Measurements from ENCODE around the gene ANKRD1. TPM values are rescaled to one million over a fixed set of nuclear protein-coding genes. Genes with fewer than 3 reads are reported as not detected.
A peak's percentile ranks its signal among the peaks of the same experiment; 100 is the strongest.
"Not testable (repeated sequence)": the region's sequence is repeated elsewhere in the genome, so short reads cannot be mapped to it uniquely, and the experiment has no call there.

The ANKRD1 gene
- total RNA-seq, 8 experiments from 2014 or later: 0.11 to 27.7 (median 0.24) TPM; not detected in 3

DNA sequence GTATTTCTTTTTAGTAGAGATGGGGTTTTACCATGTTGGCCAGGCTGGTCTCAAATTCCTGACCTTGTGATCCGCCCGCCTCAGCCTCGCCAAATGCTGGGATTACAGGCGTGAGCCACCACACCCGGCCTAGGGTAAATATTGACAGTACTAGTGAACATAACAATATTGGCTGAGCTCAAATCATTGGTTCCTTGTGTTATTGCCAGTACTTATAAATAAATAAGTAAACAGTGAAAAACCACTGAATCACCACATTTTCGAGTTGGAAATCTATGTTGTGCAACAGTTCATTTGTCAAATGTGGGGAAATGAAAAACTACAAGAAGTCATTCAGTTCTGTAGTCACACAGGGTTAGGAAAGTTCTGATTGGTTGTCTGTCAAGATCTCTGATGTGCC, 33.3 kb downstream of the ANKRD1 start:
- no peak overlapping the region for H3K4me3 ChIP-seq
- in situ Hi-C loops (cut with MboI; ENCODE audit: low pct_unique_long_range_greater_than_20kb in 2 of 9, low sequenced_read_pairs in 9 of 9, unreplicated experiment in 9 of 9): no loop called here

GRCh38 chr10:90885176-90885575, 35.7 kb downstream of the ANKRD1 start:
- Histone ChIP-seq H3K4me1 (replicated peaks in 1 of 2) (no peaks in the 10 kb centered on the region), H3K4me3 (no peak overlapping the region), H3K27ac (no peak overlapping the region)
- in situ Hi-C loops (cut with MboI; ENCODE audit: low pct_unique_long_range_greater_than_20kb in 2 of 9, low sequenced_read_pairs in 9 of 9, unreplicated experiment in 9 of 9): no loop called here
- 60 to 100% (median 100%) methylated on average over 1 of the region's 1 CpG; no CpG with 5 or more reads in 3 of the 10 experiments for WGBS, 10 experiments
- peak in 2 of 8 experiments; percentile 59 to 75 for ATAC-seq (replicated peaks in 6 of 8)

More for the DNA sequence above, 33.3 kb downstream of the ANKRD1 start:
- Histone ChIP-seq H3K4me1 (replicated peaks in 1 of 2) (no peaks in the 10 kb centered on the region), H3K27ac (no peak overlapping the region)
- WGBS, 10 experiments: 29 to 100% (median 89%) methylated on average over 1 to 6 of the region's 6 CpGs; no CpG with 5 or more reads in 2 of the 10 experiments
- ATAC-seq (replicated peaks in 6 of 8): no peak

GRCh38 chr10:90884431-90884830, 36.5 kb downstream of the ANKRD1 start:
- WGBS, 10 experiments: 58 to 100% (median 92%) methylated on average over 1 to 3 of the region's 3 CpGs; no CpG with 5 or more reads in 2 of the 10 experiments
- Histone ChIP-seq H3K4me3 (no peak overlapping the region), H3K27ac (no peak overlapping the region), H3K4me1 (replicated peaks in 1 of 2) (no peaks in the 10 kb centered on the region)
- ATAC-seq (replicated peaks in 6 of 8): no peak
- in situ Hi-C loops (cut with MboI; ENCODE audit: low pct_unique_long_range_greater_than_20kb in 2 of 9, low sequenced_read_pairs in 9 of 9, unreplicated experiment in 9 of 9): no loop called here

- H3K27ac ChIP-seq; in situ Hi-C loops (cut with MboI; ENCODE audit: low pct_unique_long_range_greater_than_20kb in 2 of 9, low sequenced_read_pairs in 9 of 9, unreplicated experiment in 9 of 9); H3K4me3 ChIP-seq; ATAC-seq (replicated peaks in 6 of 8); H3K4me1 ChIP-seq (replicated peaks in 1 of 2): not testable (repeated sequence)
- 0 to 83% (median 74%) methylated on average over 1 to 8 of the region's 8 CpGs; no CpG with 5 or more reads in 2 of the 10 experiments for WGBS, 10 experiments
Measured at GRCh38 chr10:90880059-90880719, 40.7 kb downstream of the ANKRD1 start.

- Histone ChIP-seq H3K4me1 (replicated peaks in 1 of 2) (no peaks in the 10 kb centered on the region), H3K4me3 (no peak overlapping the region), H3K27ac (no peak overlapping the region)
- ATAC-seq (replicated peaks in 6 of 8): no peak
- in situ Hi-C loops (cut with MboI; ENCODE audit: low pct_unique_long_range_greater_than_20kb in 2 of 9, low sequenced_read_pairs in 9 of 9, unreplicated experiment in 9 of 9): no loop called here
- 79 to 100% (median 100%) methylated on average over 1 to 2 of the region's 2 CpGs; no CpG with 5 or more reads in 1 of the 10 experiments for WGBS, 10 experiments
Measured at GRCh38 chr10:90879062-90879461, 41.8 kb downstream of the ANKRD1 start.

GRCh38 chr10:90872648-90873020, 48.3 kb downstream of the ANKRD1 start:
- in situ Hi-C loops (cut with MboI; ENCODE audit: low pct_unique_long_range_greater_than_20kb in 2 of 9, low sequenced_read_pairs in 9 of 9, unreplicated experiment in 9 of 9): loop anchor here in 3 of 9 experiments (25.0 kb wide), 3 partner anchors 110 to 1085 kb away; no protein-coding TSS in a partner anchor
- no peak for ATAC-seq (replicated peaks in 6 of 8)
- 4 to 58% (median 31%) methylated on average over 2 to 8 of the region's 8 CpGs; no CpG with 5 or more reads in 1 of the 10 experiments for WGBS, 10 experiments
- peaks cover 4 to 7% of the 10 kb centered on the region in 2 donors for H3K4me1 ChIP-seq (replicated peaks in 1 of 2)
- peak overlapping the region; percentile 59 to 93 (median 75) for H3K4me3 ChIP-seq
- no peak overlapping the region for H3K27ac ChIP-seq

- Histone ChIP-seq H3K4me1 (replicated peaks in 1 of 2) (peaks cover 4 to 7% of the 10 kb centered on the region in 2 donors), H3K27ac (peak within 1 kb of the TSS in 1 of 2 donors; percentile 57), H3K4me3 (peak within 1 kb of the TSS; percentile 59 to 93 (median 75))
- in situ Hi-C loops (cut with MboI; ENCODE audit: low pct_unique_long_range_greater_than_20kb in 2 of 9, low sequenced_read_pairs in 9 of 9, unreplicated experiment in 9 of 9): loop anchor here in 3 of 9 experiments (25.0 kb wide), 3 partner anchors 110 to 1085 kb away; no protein-coding TSS in a partner anchor
- peak; percentile 97 to 99 (median 98) for ATAC-seq (replicated peaks in 6 of 8)
- 0 to 29% (median 2%) methylated on average over 2 to 25 of the region's 43 CpGs; no CpG with 5 or more reads in 1 of the 10 experiments for WGBS, 10 experiments
Measured at GRCh38 chr10:90871766-90872647, 48.9 kb downstream of the ANKRD1 start, which contains the start of gene RPP30. Gene RPP30, plus strand, starts transcription at chr10:90871974. Its CDS starts 13 bp downstream, at chr10:90871987.

DNA sequence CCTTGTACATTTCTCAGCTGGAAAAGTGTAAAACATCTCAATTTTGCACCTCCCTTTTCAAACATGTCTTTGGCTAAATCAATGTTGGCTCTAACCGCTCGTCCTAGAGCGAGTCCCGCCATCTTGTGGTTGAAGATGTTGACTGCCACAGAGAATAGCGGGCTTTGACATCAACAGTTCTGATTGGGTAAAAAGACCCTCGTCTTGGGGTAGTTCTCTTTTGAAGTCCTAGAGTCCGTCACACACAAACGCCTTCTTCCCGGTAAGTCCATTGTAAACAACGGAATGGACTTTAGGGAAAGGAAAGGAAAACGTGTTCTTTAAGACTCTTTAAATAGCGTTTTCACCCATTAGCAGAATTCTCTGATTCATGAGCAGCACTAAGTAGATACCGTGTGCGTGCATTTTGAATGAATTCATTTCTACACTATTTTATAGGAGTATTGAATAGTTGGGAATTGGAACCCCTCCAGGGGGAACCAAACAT, 49.6 kb downstream of the ANKRD1 start:
- ATAC-seq (replicated peaks in 6 of 8): peak; percentile 63 to 86 (median 80)
- Histone ChIP-seq H3K4me3 (peak overlapping the region; percentile 59 to 93 (median 75)), H3K27ac (no peak overlapping the region), H3K4me1 (replicated peaks in 1 of 2) (peaks cover 4 to 7% of the 10 kb centered on the region in 2 donors)
- in situ Hi-C loops (cut with MboI; ENCODE audit: low pct_unique_long_range_greater_than_20kb in 2 of 9, low sequenced_read_pairs in 9 of 9, unreplicated experiment in 9 of 9): loop anchor here in 3 of 9 experiments (25.0 kb wide), 3 partner anchors 109 to 1084 kb away; no protein-coding TSS in a partner anchor
- 0 to 48% (median 10%) methylated on average over 1 to 14 of the region's 14 CpGs; no CpG with 5 or more reads in 1 of the 10 experiments for WGBS, 10 experiments

GRCh38 chr10:90866050-90866598, 54.8 kb downstream of the ANKRD1 start:
- 63 to 100% (median 80%) methylated on average over 1 to 4 of the region's 4 CpGs for WGBS, 10 experiments
- ATAC-seq (replicated peaks in 6 of 8): no peak
- in situ Hi-C loops (cut with MboI; ENCODE audit: low pct_unique_long_range_greater_than_20kb in 2 of 9, low sequenced_read_pairs in 9 of 9, unreplicated experiment in 9 of 9): loop anchor here in 5 of 9 experiments (10.0 to 25.0 kb wide), 5 partner anchors 101 to 1079 kb away; no protein-coding TSS in a partner anchor
- Histone ChIP-seq H3K4me1 (replicated peaks in 1 of 2) (no peaks in the 10 kb centered on the region), H3K4me3 (no peak overlapping the region), H3K27ac (no peak overlapping the region)

GRCh38 chr10:90865401-90865800, 55.5 kb downstream of the ANKRD1 start:
- WGBS, 10 experiments: 14 to 85% (median 60%) methylated on average over 1 to 3 of the region's 3 CpGs; no CpG with 5 or more reads in 1 of the 10 experiments
- no peak overlapping the region for H3K27ac ChIP-seq
- H3K4me3 ChIP-seq: no peak overlapping the region
- in situ Hi-C loops (cut with MboI; ENCODE audit: low pct_unique_long_range_greater_than_20kb in 2 of 9, low sequenced_read_pairs in 9 of 9, unreplicated experiment in 9 of 9): loop anchor here in 5 of 9 experiments (10.0 to 25.0 kb wide), 5 partner anchors 101 to 1078 kb away; no protein-coding TSS in a partner anchor
- no peaks in the 10 kb centered on the region for H3K4me1 ChIP-seq (replicated peaks in 1 of 2)
- peak in 1 of 8 experiments; percentile 18 for ATAC-seq (replicated peaks in 6 of 8)

DNA sequence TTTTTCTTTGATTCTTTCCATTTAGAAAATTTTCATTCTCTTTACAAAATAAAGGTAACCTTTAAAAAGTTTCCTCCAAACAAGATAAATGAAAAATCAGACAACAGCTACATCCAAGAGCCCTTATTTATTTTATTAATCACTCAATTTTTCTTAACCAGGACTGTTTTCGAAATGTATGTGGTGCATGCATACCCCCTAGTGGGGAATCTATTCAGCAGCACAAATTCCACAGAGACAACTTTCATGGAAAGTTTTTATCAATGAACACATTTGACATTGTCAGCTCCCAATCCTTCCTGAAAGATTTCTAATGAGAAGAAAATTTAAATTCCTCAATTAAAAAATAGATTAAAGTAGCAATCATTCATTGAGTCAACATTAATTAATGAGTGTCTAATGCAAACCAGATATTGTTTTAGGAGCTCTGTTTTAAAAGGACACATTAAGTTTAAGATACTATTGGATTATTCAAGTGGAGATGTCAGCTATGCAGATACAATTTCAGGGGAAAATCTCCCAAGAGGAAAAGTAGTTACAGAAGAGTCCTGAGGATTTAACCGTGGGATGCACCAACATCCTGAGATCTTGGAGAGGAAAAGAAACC, 57.9 kb downstream of the ANKRD1 start:
- Histone ChIP-seq H3K4me1 (replicated peaks in 1 of 2) (no peaks in the 10 kb centered on the region), H3K27ac (no peak overlapping the region), H3K4me3 (no peak overlapping the region)
- peak in 1 of 8 experiments; percentile 20 for ATAC-seq (replicated peaks in 6 of 8)
- 5 to 62% (median 26%) methylated on average over 1 to 2 of the region's 2 CpGs; no CpG with 5 or more reads in 1 of the 10 experiments for WGBS, 10 experiments
- in situ Hi-C loops (cut with MboI; ENCODE audit: low pct_unique_long_range_greater_than_20kb in 2 of 9, low sequenced_read_pairs in 9 of 9, unreplicated experiment in 9 of 9): loop anchor here in 5 of 9 experiments (10.0 to 25.0 kb wide), 5 partner anchors 98 to 1076 kb away; no protein-coding TSS in a partner anchor
